ENCODE data around the gene CPLX1. TPM values are rescaled to one million over a fixed set of nuclear protein-coding genes. Genes with fewer than 3 reads are reported as not detected.

CPLX1 gene
- polyA plus RNA-seq, 3 donors = not detected

GRCh38 chr4:834368-835147 lies 8.6 kb upstream of the CPLX1 start:
- H3K36me3 Mint-ChIP-seq = no peaks in the 10 kb centered on the region
- H3K4me1 Mint-ChIP-seq = peaks cover 7% of the 10 kb centered on the region
- H3K9me3 ChIP-seq (replicated peaks in 1 of 2; ENCODE audit: control insufficient read depth in 1 of 2, insufficient read depth in 1 of 2, low read length in 2 of 2) = peaks cover 25 to 49% of the 10 kb centered on the region in 2 donors
- no peak overlapping the region for H3K27ac Mint-ChIP-seq
- H3K79me2 ChIP-seq (ENCODE audit: insufficient read depth, low read length) = no peaks in the 10 kb centered on the region
- no peak for TF ChIP-seq CTCF (IDR thresholded peaks at IDR 0.05)
- peaks cover 8 to 32% (median 12%) of the 10 kb centered on the region in 3 donors for H3K27me3 Mint-ChIP-seq (ENCODE audit: low read depth in 3 of 3)
- H3K9me3 Mint-ChIP-seq = peaks cover 16 to 52% (median 44%) of the 10 kb centered on the region in 7 donors
- H3K27me3 ChIP-seq (ENCODE audit: control insufficient read depth in 2 of 2, insufficient read depth in 2 of 2, low read length in 2 of 2) = peaks cover 0 to 9% of the 10 kb centered on the region in 2 donors
- WGBS (ENCODE audit: insufficient coverage) = 94% methylated on average over 16 of the region's 29 CpGs
- intact Hi-C loops (cut with micrococcal nuclease) = no loop called here
- H3K9ac ChIP-seq (ENCODE audit: insufficient read depth, low read length, poor library complexity, severe bottlenecking) = no peak overlapping the region
- no peak overlapping the region for H2AFZ ChIP-seq (ENCODE audit: insufficient read depth, low read depth, low read length, poor library complexity, severe bottlenecking)
- no peak overlapping the region for H3K4me3 ChIP-seq (replicated peaks in 1 of 3; ENCODE audit: low read depth in 2 of 3, low read length in 3 of 3)
- no peak overlapping the region for H3K4me3 Mint-ChIP-seq
- H3K4me1 ChIP-seq (ENCODE audit: control insufficient read depth in 1 of 2, insufficient read depth in 2 of 2, low read length in 2 of 2) = peaks cover 6 to 11% of the 10 kb centered on the region in 2 donors
- no peaks in the 10 kb centered on the region for H3K36me3 ChIP-seq (replicated peaks in 1 of 2; ENCODE audit: control insufficient read depth in 1 of 2, insufficient read depth in 2 of 2, low read length in 2 of 2)
- no peaks in the 10 kb centered on the region for H4K20me1 ChIP-seq (ENCODE audit: insufficient read depth, low read length)
- DNase-seq = no peak
- H3K4me2 ChIP-seq (replicated peaks; ENCODE audit: extremely low read depth, low read length, poor library complexity, severe bottlenecking) = no peak overlapping the region
- no peak overlapping the region for H3K27ac ChIP-seq (ENCODE audit: low read depth in 1 of 2, low read length in 2 of 2)

GRCh38 chr4:833731-834367 lies 7.9 kb upstream of the CPLX1 start:
- H3K9ac ChIP-seq (ENCODE audit: insufficient read depth, low read length, poor library complexity, severe bottlenecking) = no peak overlapping the region
- H3K4me3 ChIP-seq (replicated peaks in 1 of 3; ENCODE audit: low read depth in 2 of 3, low read length in 3 of 3) = no peak overlapping the region
- H3K36me3 ChIP-seq (replicated peaks in 1 of 2; ENCODE audit: control insufficient read depth in 1 of 2, insufficient read depth in 2 of 2, low read length in 2 of 2) = no peaks in the 10 kb centered on the region
- Mint-ChIP-seq H3K36me3 (no peaks in the 10 kb centered on the region), H3K27ac (no peak overlapping the region), H3K4me1 (peaks cover 7% of the 10 kb centered on the region), H3K9me3 (peaks cover 15 to 45% (median 38%) of the 10 kb centered on the region in 7 donors), H3K4me3 (no peak overlapping the region), H3K27me3 (ENCODE audit: low read depth in 3 of 3) (peaks cover 8 to 32% (median 17%) of the 10 kb centered on the region in 3 donors)
- intact Hi-C loops (cut with micrococcal nuclease) = no loop called here
- peaks cover 22 to 43% of the 10 kb centered on the region in 2 donors for H3K9me3 ChIP-seq (replicated peaks in 1 of 2; ENCODE audit: control insufficient read depth in 1 of 2, insufficient read depth in 1 of 2, low read length in 2 of 2)
- no peak for DNase-seq
- 83% methylated on average over 16 of the region's 18 CpGs for WGBS (ENCODE audit: insufficient coverage)
- H3K27me3 ChIP-seq (ENCODE audit: control insufficient read depth in 2 of 2, insufficient read depth in 2 of 2, low read length in 2 of 2) = peaks cover 0 to 14% of the 10 kb centered on the region in 2 donors
- no peak overlapping the region for H2AFZ ChIP-seq (ENCODE audit: insufficient read depth, low read depth, low read length, poor library complexity, severe bottlenecking)
- H3K4me2 ChIP-seq (replicated peaks; ENCODE audit: extremely low read depth, low read length, poor library complexity, severe bottlenecking) = no peak overlapping the region
- no peaks in the 10 kb centered on the region for H3K79me2 ChIP-seq (ENCODE audit: insufficient read depth, low read length)
- no peaks in the 10 kb centered on the region for H4K20me1 ChIP-seq (ENCODE audit: insufficient read depth, low read length)
- TF ChIP-seq CTCF (IDR thresholded peaks at IDR 0.05) = no peak
- peaks cover 6 to 11% of the 10 kb centered on the region in 2 donors for H3K4me1 ChIP-seq (ENCODE audit: control insufficient read depth in 1 of 2, insufficient read depth in 2 of 2, low read length in 2 of 2)
- no peak overlapping the region for H3K27ac ChIP-seq (ENCODE audit: low read depth in 1 of 2, low read length in 2 of 2)
